Ishikawa (cell line): Measurements from ENCODE around the gene ACHE.

ENCODE experiments used
- CEBPB ChIP-seq: IDR thresholded peaks from 2 replicates; pipeline ENCODE4 v1.6.1; 2012
- CREB1 ChIP-seq: IDR thresholded peaks from 2 replicates; pipeline ENCODE4 v1.6.1; 2012; ENCODE audit warnings: low read depth
- EGR1 ChIP-seq: IDR thresholded peaks from 2 replicates; pipeline ENCODE4 v1.6.1; 2012
- EP300 ChIP-seq: IDR thresholded peaks from 2 replicates; pipeline ENCODE4 v1.6.1; 2012; ENCODE audit warnings: borderline replicate concordance
- FOXM1 ChIP-seq: IDR thresholded peaks from 2 replicates; pipeline ENCODE4 v1.6.1; 2012; ENCODE audit warnings: low read depth, borderline replicate concordance
- MAX ChIP-seq: IDR thresholded peaks from 2 replicates; pipeline ENCODE4 v1.6.1; 2012
- NFIC ChIP-seq: IDR thresholded peaks from 2 replicates; pipeline ENCODE4 v1.6.1; 2012
- RAD21 ChIP-seq: IDR thresholded peaks from 2 replicates; pipeline ENCODE4 v1.6.1; 2012; ENCODE audit warnings: low read depth
- TAF1 ChIP-seq: IDR thresholded peaks from 2 replicates; pipeline ENCODE4 v1.6.1; 2012; ENCODE audit warnings: low read depth, mild to moderate bottlenecking
- TCF12 ChIP-seq: IDR thresholded peaks from 2 replicates; pipeline ENCODE4 v1.6.1; 2012; ENCODE audit warnings: low read depth
- TEAD4 ChIP-seq: IDR thresholded peaks from 2 replicates; pipeline ENCODE4 v1.6.1; 2012
- USF1 ChIP-seq: IDR thresholded peaks from 2 replicates; pipeline ENCODE4 v1.6.1; 2012
- YY1 ChIP-seq: IDR thresholded peaks from 2 replicates; pipeline ENCODE4 v1.6.1; 2012; ENCODE audit warnings: low read depth
- ZBTB7A ChIP-seq: IDR thresholded peaks from 2 replicates; pipeline ENCODE4 v1.6.1; 2012; ENCODE audit warnings: low read depth
- TF ChIP-seq, protein P1 (sequence below): IDR thresholded peaks from 2 replicates; pipeline ENCODE4 v1.6.1; 2012; ENCODE audit warnings: low read depth, mild to moderate bottlenecking

The ACHE gene

DNA sequence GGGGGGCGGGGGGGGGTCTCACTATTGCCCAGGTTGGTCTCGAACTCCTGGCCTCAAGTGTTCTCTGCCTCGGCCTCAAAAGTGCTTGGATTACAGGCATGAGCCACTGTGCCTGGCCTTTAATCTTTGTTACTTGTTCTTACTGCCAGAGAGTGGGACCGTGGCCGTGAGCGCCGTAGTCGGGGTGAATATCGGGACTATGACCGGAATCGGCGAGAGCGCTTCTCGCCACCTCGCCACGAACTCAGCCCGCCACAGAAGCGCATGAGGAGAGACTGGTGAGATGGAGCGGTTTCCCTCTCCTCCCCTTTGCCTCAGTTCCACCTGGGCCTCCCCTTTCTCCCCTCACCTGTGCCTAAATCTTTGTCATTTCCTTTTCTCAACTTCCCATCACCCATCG, 14.6 kb downstream of the ACHE start:
- TF ChIP-seq TCF12 (no peak), YY1 (no peak), RAD21 (no peak), EP300 (no peak), NFIC (no peak), FOXM1 (no peak), TAF1 (no peak), TEAD4 (no peak), CEBPB (no peak), ZBTB7A (no peak), EGR1 (no peak), USF1 (no peak), CREB1 (no peak), MAX (no peak)
- TF ChIP-seq, protein P1, sequence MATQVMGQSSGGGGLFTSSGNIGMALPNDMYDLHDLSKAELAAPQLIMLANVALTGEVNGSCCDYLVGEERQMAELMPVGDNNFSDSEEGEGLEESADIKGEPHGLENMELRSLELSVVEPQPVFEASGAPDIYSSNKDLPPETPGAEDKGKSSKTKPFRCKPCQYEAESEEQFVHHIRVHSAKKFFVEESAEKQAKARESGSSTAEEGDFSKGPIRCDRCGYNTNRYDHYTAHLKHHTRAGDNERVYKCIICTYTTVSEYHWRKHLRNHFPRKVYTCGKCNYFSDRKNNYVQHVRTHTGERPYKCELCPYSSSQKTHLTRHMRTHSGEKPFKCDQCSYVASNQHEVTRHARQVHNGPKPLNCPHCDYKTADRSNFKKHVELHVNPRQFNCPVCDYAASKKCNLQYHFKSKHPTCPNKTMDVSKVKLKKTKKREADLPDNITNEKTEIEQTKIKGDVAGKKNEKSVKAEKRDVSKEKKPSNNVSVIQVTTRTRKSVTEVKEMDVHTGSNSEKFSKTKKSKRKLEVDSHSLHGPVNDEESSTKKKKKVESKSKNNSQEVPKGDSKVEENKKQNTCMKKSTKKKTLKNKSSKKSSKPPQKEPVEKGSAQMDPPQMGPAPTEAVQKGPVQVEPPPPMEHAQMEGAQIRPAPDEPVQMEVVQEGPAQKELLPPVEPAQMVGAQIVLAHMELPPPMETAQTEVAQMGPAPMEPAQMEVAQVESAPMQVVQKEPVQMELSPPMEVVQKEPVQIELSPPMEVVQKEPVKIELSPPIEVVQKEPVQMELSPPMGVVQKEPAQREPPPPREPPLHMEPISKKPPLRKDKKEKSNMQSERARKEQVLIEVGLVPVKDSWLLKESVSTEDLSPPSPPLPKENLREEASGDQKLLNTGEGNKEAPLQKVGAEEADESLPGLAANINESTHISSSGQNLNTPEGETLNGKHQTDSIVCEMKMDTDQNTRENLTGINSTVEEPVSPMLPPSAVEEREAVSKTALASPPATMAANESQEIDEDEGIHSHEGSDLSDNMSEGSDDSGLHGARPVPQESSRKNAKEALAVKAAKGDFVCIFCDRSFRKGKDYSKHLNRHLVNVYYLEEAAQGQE, result no peak

DNA sequence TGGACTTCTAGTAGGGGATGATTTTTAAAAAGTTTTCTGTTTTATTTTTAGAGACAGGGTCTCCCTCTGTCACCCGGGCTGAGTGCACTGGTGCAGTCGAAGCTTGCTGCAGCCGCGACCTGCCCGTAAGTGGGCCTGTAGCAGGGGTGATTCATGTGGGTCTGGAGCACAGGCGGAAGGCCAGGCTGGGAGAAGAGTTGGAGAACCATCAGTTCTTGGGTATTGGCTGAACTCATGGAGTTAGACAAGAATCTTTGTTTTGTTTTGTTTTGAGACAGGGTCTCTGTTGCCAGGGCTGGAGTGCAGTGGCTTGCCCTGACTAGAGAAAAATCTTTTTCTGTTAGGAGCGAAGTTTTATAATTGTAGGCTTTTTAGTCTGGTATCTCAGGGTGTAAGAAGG, 15.0 kb downstream of the ACHE start:
- TF ChIP-seq CEBPB (no peak), EP300 (no peak), EGR1 (no peak), NFIC (no peak), TCF12 (no peak), MAX (no peak), FOXM1 (no peak), USF1 (no peak), TEAD4 (no peak), RAD21 (no peak), YY1 (no peak), CREB1 (no peak), TAF1 (no peak)
- TF ChIP-seq, protein P1, result no peak

- TF ChIP-seq EP300 (no peak), FOXM1 (no peak), MAX (no peak), TCF12 (no peak)
Measured at GRCh38 chr7:100879685-100880261, 15.9 kb downstream of the ACHE start.

DNA sequence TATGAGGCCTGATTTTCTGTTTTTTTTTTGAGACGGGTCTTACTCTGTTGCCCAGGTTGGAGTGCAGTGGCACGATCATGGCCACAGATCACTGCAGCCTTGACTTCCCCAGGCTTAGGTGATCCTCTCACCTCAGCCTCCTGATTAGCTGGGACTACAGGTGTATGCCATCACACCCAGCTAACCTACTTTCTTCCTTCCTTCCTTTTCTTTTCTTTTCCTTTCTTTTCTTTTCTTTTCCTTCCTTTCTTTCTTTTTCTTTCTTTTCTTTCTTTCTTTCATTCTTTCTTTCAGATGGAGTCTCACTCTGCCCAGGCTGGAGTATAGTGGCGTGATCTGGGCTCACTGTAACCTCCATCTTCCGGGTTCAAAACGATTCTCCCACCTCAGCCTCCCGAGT, 17.0 kb downstream of the ACHE start:
- TF ChIP-seq, protein P1, result no peak
- TF ChIP-seq TAF1 (no peak), TEAD4 (no peak), CEBPB (no peak), TCF12 (no peak), NFIC (no peak), ZBTB7A (no peak), EP300 (no peak), MAX (no peak), CREB1 (no peak), RAD21 (no peak), EGR1 (no peak), USF1 (no peak), YY1 (no peak), FOXM1 (no peak)
